ENCODE results near the gene C6orf132. TPM values are rescaled to one million over a fixed set of nuclear protein-coding genes. Genes with fewer than 3 reads are reported as not detected.

C6orf132 gene
- total RNA-seq, 1 experiment from 2014 or later: 49.8 TPM

DNA sequence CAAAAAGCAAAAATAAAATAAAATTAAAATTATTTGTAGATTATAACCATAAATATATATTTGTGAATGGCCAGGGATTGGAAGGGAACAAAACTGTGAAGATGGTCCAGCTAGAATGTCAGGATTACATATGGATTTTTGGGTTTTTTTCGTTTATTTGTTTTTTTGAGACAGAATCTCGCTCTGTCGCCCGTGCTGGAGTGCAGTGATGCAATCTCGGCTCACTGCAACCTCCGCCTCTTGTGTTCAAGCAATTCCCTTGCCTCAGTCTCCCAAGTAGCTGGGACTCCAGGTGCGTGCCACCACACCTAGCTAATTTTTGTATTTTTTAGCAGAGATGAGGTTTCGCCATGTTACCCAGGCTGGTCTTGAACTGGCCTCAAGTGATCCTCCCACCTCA is 7.8 kb upstream of the C6orf132 start:
- H3K27me3 ChIP-seq (ENCODE audit: insufficient read depth, low read depth): no peaks in the 10 kb centered on the region
- DNase-seq: no peak
- no peaks in the 10 kb centered on the region for H4K20me1 ChIP-seq (ENCODE audit: insufficient read depth)
- ChIA-PET POLR2A (ENCODE audit: unreplicated experiment) (no interaction called here), CTCF (interaction anchor here (0.7 kb wide), 1 partner anchor 54 kb away, joined by 3 read pairs; no protein-coding TSS in a partner anchor)
- intact Hi-C loops (cut with micrococcal nuclease; ENCODE audit: unreplicated experiment): no loop called here
- no peaks in the 10 kb centered on the region for H3K9me2 ChIP-seq (ENCODE audit: insufficient read depth)
- no TSS peak for BruUV-seq (replicated peaks)
- H3K4me3 ChIP-seq: no peak overlapping the region
- no peaks in the 10 kb centered on the region for H3K9me3 ChIP-seq (ENCODE audit: insufficient read depth, low read depth)
- no peak overlapping the region for H3K4me2 ChIP-seq
- no peaks in the 10 kb centered on the region for H3K79me2 ChIP-seq (ENCODE audit: low read depth)
- H3K4me1 ChIP-seq (replicated peaks; ENCODE audit: insufficient read depth): peaks cover 8% of the 10 kb centered on the region
- H2AFZ ChIP-seq: no peak overlapping the region
- peaks cover 5% of the 10 kb centered on the region; the same call in 1 of the 2 replicates for H3F3A ChIP-seq (ENCODE audit: insufficient read depth, low read depth)
- no peak overlapping the region for H3K27ac ChIP-seq
- H3K36me3 ChIP-seq (ENCODE audit: low read depth): no peaks in the 10 kb centered on the region
- TF ChIP-seq EZH2 (IDR thresholded peaks at IDR 0.05; ENCODE audit: low read depth): no peak

DNA sequence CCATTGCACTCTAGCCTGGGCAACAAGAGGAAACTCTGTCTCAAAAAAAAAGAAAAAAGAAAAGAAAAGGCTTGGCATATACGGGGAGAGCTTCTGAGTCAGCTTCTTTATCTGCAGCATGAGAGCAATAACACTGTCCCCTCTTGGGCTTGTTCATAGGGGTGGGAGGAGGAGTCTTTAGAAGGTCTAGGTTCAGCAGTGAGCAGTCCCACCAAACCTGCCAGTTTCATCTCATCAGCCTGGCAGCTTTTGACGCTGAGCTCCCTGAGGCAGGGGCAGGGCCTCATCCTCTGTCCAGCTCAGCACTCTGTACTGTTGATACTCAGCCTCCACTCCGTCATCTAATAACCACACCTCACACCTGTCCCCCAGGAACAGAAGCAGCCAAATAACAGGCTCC is 5.6 kb upstream of the C6orf132 start:
- Histone ChIP-seq H3K9me3 (ENCODE audit: insufficient read depth, low read depth) (no peaks in the 10 kb centered on the region), H4K20me1 (ENCODE audit: insufficient read depth) (no peaks in the 10 kb centered on the region), H3K36me3 (ENCODE audit: low read depth) (no peaks in the 10 kb centered on the region), H3K4me2 (no peak overlapping the region), H3K27ac (no peak overlapping the region), H3K79me2 (ENCODE audit: low read depth) (no peaks in the 10 kb centered on the region), H3K4me1 (replicated peaks; ENCODE audit: insufficient read depth) (peaks cover 13% of the 10 kb centered on the region), H2AFZ (no peak overlapping the region), H3K27me3 (ENCODE audit: insufficient read depth, low read depth) (no peaks in the 10 kb centered on the region), H3K9me2 (ENCODE audit: insufficient read depth) (no peaks in the 10 kb centered on the region), H3K4me3 (no peak overlapping the region), H3F3A (ENCODE audit: insufficient read depth, low read depth) (peaks cover 16% of the 10 kb centered on the region; the same call in 1 of the 2 replicates)
- TF ChIP-seq CTCF (conservative IDR thresholded peaks at IDR 0.05) (no peak), EZH2 (IDR thresholded peaks at IDR 0.05; ENCODE audit: low read depth) (no peak)
- peak; percentile 51 to 55 for DNase-seq
- POLR2A ChIA-PET (ENCODE audit: unreplicated experiment): interaction anchor here (0.5 to 1.1 kb wide), 5 partner anchors 17 to 634 kb away, joined by 3 to 23 read pairs (median 6); partner anchors contain the start of gene BICRAL
- BruUV-seq (replicated peaks): no TSS peak
- intact Hi-C loops (cut with micrococcal nuclease; ENCODE audit: unreplicated experiment): no loop called here
- CTCF ChIA-PET: interaction anchor here (0.6 kb wide), 2 partner anchors 29 to 227 kb away, joined by 3 to 5 read pairs; partner anchors contain the start of genes BYSL and MED20

GRCh38 chr6:42147138-42147562 is 4.7 kb upstream of the C6orf132 start:
- H3K4me2 ChIP-seq: no peak overlapping the region
- H3F3A ChIP-seq (ENCODE audit: insufficient read depth, low read depth): peaks cover 20% of the 10 kb centered on the region; the same call in 1 of the 2 replicates
- H2AFZ ChIP-seq: no peak overlapping the region
- ChIA-PET CTCF (no interaction called here), POLR2A (ENCODE audit: unreplicated experiment) (no interaction called here)
- peaks cover 14% of the 10 kb centered on the region for H3K4me1 ChIP-seq (replicated peaks; ENCODE audit: insufficient read depth)
- H3K9me3 ChIP-seq (ENCODE audit: insufficient read depth, low read depth): no peaks in the 10 kb centered on the region
- H3K36me3 ChIP-seq (ENCODE audit: low read depth): no peaks in the 10 kb centered on the region
- H3K9me2 ChIP-seq (ENCODE audit: insufficient read depth): no peaks in the 10 kb centered on the region
- DNase-seq: peak; percentile 38 to 78
- H3K79me2 ChIP-seq (ENCODE audit: low read depth): peaks cover 2% of the 10 kb centered on the region
- no peaks in the 10 kb centered on the region for H3K27me3 ChIP-seq (ENCODE audit: insufficient read depth, low read depth)
- intact Hi-C loops (cut with micrococcal nuclease; ENCODE audit: unreplicated experiment): no loop called here
- no peak overlapping the region for H3K27ac ChIP-seq
- no peak for TF ChIP-seq CTCF (conservative IDR thresholded peaks at IDR 0.05)
- TF ChIP-seq EZH2 (IDR thresholded peaks at IDR 0.05; ENCODE audit: low read depth): no peak
- no TSS peak for BruUV-seq (replicated peaks)
- no peak overlapping the region for H3K4me3 ChIP-seq
- no peaks in the 10 kb centered on the region for H4K20me1 ChIP-seq (ENCODE audit: insufficient read depth)

Data from PC-9 (cell line).